ENCODE measurements around the gene BUD23.
"Not testable (repeated sequence)": the region's sequence is repeated elsewhere in the genome, so short reads cannot be mapped to it uniquely, and the experiment has no call there.

The BUD23 gene

GRCh38 chr7:73704640-73705550 is 21.5 kb downstream of the BUD23 start:
- TF ChIP-seq, protein P1, sequence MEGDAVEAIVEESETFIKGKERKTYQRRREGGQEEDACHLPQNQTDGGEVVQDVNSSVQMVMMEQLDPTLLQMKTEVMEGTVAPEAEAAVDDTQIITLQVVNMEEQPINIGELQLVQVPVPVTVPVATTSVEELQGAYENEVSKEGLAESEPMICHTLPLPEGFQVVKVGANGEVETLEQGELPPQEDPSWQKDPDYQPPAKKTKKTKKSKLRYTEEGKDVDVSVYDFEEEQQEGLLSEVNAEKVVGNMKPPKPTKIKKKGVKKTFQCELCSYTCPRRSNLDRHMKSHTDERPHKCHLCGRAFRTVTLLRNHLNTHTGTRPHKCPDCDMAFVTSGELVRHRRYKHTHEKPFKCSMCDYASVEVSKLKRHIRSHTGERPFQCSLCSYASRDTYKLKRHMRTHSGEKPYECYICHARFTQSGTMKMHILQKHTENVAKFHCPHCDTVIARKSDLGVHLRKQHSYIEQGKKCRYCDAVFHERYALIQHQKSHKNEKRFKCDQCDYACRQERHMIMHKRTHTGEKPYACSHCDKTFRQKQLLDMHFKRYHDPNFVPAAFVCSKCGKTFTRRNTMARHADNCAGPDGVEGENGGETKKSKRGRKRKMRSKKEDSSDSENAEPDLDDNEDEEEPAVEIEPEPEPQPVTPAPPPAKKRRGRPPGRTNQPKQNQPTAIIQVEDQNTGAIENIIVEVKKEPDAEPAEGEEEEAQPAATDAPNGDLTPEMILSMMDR (IDR thresholded peaks at IDR 0.05; ENCODE audit: insufficient read depth, low read depth, low read length, missing control alignments): no peak
- DNase-seq (ENCODE audit: low read depth): no peak
- H3K4me3 ChIP-seq (ENCODE audit: low read depth, low read length): no peak overlapping the region

- H3K4me3 ChIP-seq (ENCODE audit: low read depth, low read length): no peak overlapping the region
These were observed 22.1 kb downstream of the BUD23 start for GRCh38 chr7:73705551-73705920.

GRCh38 chr7:73706126-73707044 is 23.0 kb downstream of the BUD23 start:
- TF ChIP-seq, protein P1 (IDR thresholded peaks at IDR 0.05; ENCODE audit: insufficient read depth, low read depth, low read length, missing control alignments): no peak
- H3K4me3 ChIP-seq (ENCODE audit: low read depth, low read length): no peak overlapping the region
- no peak for DNase-seq (ENCODE audit: low read depth)

More at GRCh38 chr7:73705551-73705920, 22.1 kb downstream of the BUD23 start:
- no peak for DNase-seq (ENCODE audit: low read depth)
- TF ChIP-seq, protein P1 (IDR thresholded peaks at IDR 0.05; ENCODE audit: insufficient read depth, low read depth, low read length, missing control alignments): no peak

DNA sequence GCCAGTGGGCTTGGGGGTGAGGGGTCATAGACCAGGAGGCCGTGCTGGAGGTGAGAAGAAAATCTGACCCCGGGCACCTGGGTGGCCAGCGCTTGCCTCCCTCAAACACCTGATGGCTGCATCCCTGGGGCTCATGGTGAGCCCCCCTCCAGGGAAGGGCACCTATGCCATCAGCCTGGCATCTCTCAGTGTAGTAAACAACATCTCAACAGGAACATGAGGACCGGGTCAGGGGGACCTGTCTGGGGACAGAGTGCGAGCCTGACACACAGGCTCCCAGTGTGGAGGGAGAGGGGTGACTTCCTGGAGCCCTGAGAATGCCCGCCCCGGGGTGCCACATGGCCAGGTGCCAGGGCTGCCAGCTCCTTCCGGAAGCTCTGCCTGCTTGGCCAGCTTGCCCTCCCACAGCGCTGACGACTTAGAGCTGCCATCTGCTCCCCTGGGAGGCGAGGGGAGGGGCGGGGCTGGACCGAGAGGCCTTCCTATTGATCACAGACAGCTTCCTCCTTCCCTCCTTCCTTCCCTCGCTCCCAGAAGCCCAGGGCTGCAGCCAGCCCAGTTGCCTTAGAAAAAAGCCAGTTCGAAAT is 23.7 kb downstream of the BUD23 start:
- DNase-seq (ENCODE audit: low read depth): no peak
- no peak overlapping the region for H3K4me3 ChIP-seq (ENCODE audit: low read depth, low read length)
- TF ChIP-seq, protein P1 (IDR thresholded peaks at IDR 0.05; ENCODE audit: insufficient read depth, low read depth, low read length, missing control alignments): no peak

DNA sequence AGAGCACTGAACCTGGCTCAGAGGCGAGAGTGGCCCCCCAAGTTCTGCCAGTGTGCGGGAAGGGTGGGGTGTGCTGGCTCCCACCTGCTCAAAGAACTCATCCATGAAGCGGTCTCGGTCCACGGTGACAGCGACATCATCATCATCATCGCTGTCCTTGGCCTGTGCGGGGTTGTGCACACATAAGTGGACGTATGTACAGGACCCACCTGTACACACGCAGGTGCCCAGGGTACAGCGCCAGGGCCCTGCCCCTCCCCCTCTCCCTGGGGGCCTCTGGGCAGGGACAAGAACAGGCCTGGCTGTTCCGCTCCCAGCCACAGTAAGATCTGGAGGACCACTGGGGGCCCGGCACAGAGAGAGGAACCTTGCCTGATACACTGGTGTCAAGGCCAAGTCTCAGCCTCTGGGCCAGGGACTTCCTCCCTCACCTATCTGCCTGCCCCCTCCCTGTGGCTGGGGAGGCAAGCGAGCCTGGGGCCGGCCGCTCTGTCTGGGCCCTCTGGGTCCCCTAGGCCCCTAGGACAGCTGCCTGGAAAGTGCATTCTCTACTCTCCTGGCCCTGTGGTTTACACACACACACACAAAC is 25.7 kb downstream of the BUD23 start:
- H3K4me3 ChIP-seq (ENCODE audit: low read depth, low read length): no peak overlapping the region
- DNase-seq (ENCODE audit: low read depth): no peak
- TF ChIP-seq, protein P1 (IDR thresholded peaks at IDR 0.05; ENCODE audit: insufficient read depth, low read depth, low read length, missing control alignments): no peak

DNA sequence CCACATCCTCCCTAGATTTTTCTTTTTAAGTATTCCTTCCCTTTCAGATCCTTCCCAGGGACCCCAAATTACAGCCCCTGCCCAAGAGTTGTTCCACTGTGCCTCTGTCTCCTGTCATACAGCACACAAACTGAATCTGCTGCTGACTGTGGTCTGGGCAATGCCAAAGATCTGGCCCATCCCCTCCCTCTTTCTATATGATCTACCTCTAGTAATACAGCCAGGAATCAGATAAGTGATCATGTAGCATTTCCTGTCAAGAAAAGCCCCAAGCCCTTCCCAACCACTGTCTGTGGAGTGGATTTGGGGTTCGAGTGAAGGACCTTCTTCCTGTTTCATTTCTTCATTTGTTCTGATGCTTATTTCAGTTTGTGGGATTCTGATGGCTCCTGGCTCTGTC is 29.4 kb downstream of the BUD23 start:
- TF ChIP-seq, protein P1 (IDR thresholded peaks at IDR 0.05; ENCODE audit: insufficient read depth, low read depth, low read length, missing control alignments): no peak

DNA sequence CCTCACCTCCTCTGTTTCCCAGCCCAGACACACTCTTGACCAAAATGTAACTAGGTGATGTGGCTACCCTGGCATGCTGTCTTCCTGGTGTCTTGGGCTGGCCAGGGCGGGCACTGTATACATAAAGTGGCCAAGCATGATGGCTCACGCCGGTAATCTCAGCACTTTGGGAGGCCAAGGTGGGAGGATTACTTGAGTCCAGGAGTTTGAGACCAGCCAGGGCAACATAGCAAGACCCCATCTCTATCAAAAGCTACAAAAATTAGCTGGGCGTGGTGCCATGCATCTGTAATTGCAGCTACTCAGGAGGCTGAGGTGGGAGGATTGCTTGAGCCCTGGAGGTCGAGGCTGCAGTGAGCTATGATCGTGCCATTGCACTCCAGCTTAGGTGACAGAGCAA is 29.9 kb downstream of the BUD23 start:
- H3K4me3 ChIP-seq (ENCODE audit: low read depth, low read length); DNase-seq (ENCODE audit: low read depth): not testable (repeated sequence)

More for the DNA sequence above, 29.4 kb downstream of the BUD23 start:
- H3K4me3 ChIP-seq (ENCODE audit: low read depth, low read length): no peak overlapping the region
- DNase-seq (ENCODE audit: low read depth): no peak

Measured in GM12865 (cell line).